Ishikawa (cell line): ENCODE data around the gene GLMN.

Source experiments
- EP300 ChIP-seq: IDR thresholded peaks from 2 replicates; pipeline ENCODE4 v1.6.1; 2012; ENCODE audit warnings: borderline replicate concordance
- FOXM1 ChIP-seq: IDR thresholded peaks from 2 replicates; pipeline ENCODE4 v1.6.1; 2012; ENCODE audit warnings: low read depth, borderline replicate concordance
- ZBTB7A ChIP-seq: IDR thresholded peaks from 2 replicates; pipeline ENCODE4 v1.6.1; 2012; ENCODE audit warnings: low read depth
- TF ChIP-seq, protein P1 (sequence below): IDR thresholded peaks from 2 replicates; pipeline ENCODE4 v1.6.1; 2012

DNA sequence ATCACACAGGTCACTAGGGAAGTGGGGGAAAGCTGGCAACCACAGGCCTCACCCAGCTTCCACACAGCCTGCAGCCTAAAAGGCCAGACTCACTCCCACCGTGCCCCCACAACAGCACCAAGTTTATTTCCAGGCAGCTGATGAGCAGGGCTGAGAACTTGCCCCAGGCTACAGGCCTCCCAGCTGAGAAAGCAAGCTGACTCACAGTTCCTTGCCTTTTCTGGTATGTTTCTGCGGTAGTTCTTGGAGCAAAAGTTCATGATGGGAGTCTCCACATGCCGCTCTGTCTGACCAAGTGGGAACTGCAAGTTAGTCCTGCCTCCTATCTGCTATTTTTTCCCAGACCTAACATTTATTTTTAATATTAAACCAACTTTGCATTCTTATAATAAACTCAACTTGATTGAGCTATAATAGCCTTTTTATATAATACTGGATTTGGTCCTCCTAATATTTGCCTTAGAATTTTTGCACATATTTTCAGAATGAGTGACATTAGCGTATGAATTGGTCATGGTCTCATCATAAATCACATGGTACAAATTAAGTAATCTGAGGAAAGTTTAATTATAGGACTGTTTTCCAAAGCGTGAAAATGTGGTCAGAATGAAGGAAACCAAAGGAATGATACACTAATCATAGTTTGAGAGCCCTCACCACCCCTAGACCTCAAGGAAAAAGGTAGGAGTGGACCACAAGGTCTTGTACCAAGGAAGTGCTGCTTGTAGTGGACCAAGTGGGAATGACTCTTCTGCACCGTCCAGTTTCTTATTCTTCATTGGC lies 30.8 kb upstream of the GLMN start:
- TF ChIP-seq ZBTB7A (no peak), FOXM1 (no peak), EP300 (no peak)
- TF ChIP-seq, protein P1, sequence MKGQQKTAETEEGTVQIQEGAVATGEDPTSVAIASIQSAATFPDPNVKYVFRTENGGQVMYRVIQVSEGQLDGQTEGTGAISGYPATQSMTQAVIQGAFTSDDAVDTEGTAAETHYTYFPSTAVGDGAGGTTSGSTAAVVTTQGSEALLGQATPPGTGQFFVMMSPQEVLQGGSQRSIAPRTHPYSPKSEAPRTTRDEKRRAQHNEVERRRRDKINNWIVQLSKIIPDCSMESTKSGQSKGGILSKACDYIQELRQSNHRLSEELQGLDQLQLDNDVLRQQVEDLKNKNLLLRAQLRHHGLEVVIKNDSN = no peak
